ENCODE results near the gene ATG2B.

GRCh38 chr14:96307434-96307833 lies 55.7 kb downstream of the ATG2B start:
- TF ChIP-seq, protein P1, sequence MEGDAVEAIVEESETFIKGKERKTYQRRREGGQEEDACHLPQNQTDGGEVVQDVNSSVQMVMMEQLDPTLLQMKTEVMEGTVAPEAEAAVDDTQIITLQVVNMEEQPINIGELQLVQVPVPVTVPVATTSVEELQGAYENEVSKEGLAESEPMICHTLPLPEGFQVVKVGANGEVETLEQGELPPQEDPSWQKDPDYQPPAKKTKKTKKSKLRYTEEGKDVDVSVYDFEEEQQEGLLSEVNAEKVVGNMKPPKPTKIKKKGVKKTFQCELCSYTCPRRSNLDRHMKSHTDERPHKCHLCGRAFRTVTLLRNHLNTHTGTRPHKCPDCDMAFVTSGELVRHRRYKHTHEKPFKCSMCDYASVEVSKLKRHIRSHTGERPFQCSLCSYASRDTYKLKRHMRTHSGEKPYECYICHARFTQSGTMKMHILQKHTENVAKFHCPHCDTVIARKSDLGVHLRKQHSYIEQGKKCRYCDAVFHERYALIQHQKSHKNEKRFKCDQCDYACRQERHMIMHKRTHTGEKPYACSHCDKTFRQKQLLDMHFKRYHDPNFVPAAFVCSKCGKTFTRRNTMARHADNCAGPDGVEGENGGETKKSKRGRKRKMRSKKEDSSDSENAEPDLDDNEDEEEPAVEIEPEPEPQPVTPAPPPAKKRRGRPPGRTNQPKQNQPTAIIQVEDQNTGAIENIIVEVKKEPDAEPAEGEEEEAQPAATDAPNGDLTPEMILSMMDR (IDR thresholded peaks at IDR 0.05; ENCODE audit: borderline replicate concordance, extremely low read depth, low read length, poor library complexity, severe bottlenecking) = no peak
- TF ChIP-seq EZH2 (IDR thresholded peaks at IDR 0.05; ENCODE audit: borderline replicate concordance, low read depth, low read length, severe bottlenecking) = no peak

Measured in DND-41 (cell line).